Lung (tissue), 12 donors: Measurements from ENCODE around the gene BEND6. TPM values are rescaled to one million over a fixed set of nuclear protein-coding genes. Genes with fewer than 3 reads are reported as not detected.
"Not testable (repeated sequence)": the region's sequence is repeated elsewhere in the genome, so short reads cannot be mapped to it uniquely, and the experiment has no call there.

ENCODE experiments used
- ATAC-seq: fragments of 200-7000 bp; cut with Tn5 transposase; one replicate; pipeline ENCODE4 v1.9.1; 2020; ENCODE audit warnings: moderate number of reproducible peaks; ENCODE audit not compliant: insufficient read depth, low FRiP score
- DNase-seq, 3 donors: peaks; one replicate each; pipeline ENCODE4 v3.0.0-alpha.2; 2013 to 2017
- H3K27ac ChIP-seq, 2 donors: one replicate each; pipeline ENCODE4 v1.5.1; 2013; ENCODE audit warnings: mild to moderate bottlenecking in 2 of 2, moderate library complexity in 2 of 2, control low read depth in 1 of 2, inconsistent platforms in 1 of 2, low read depth in 1 of 2, low read length in 1 of 2
- H3K27me3 ChIP-seq, 3 donors: one replicate each; pipeline ENCODE4 v1.5.1; 2013; ENCODE audit warnings: low read length in 2 of 3; ENCODE audit not compliant: control insufficient read depth in 3 of 3, insufficient read depth in 3 of 3
- H3K36me3 ChIP-seq, 4 donors: one replicate each; pipeline ENCODE4 v1.5.1; 2013; ENCODE audit warnings: low read length in 4 of 4, mild to moderate bottlenecking in 1 of 4, moderate library complexity in 1 of 4; ENCODE audit not compliant: control insufficient read depth in 4 of 4, insufficient read depth in 4 of 4
- H3K4me1 ChIP-seq, 5 donors: one replicate each; pipeline ENCODE4 v1.5.1; 2013; ENCODE audit warnings: low read length in 5 of 5, mild to moderate bottlenecking in 2 of 5, moderate library complexity in 1 of 5; ENCODE audit not compliant: control insufficient read depth in 5 of 5, insufficient read depth in 5 of 5
- H3K4me3 ChIP-seq: one replicate; pipeline ENCODE4 v1.5.1; 2013; ENCODE audit warnings: mild to moderate bottlenecking, control low read depth, moderate library complexity
- H3K9ac ChIP-seq, 2 donors: one replicate each; pipeline ENCODE4 v1.5.1; 2013; ENCODE audit warnings: low read length in 2 of 2, control low read depth in 1 of 2; ENCODE audit not compliant: insufficient read depth in 1 of 2
- H3K9me3 ChIP-seq, 4 donors: one replicate each; pipeline ENCODE4 v1.5.1; 2013; ENCODE audit warnings: low read length in 3 of 4, mild to moderate bottlenecking in 1 of 4, moderate library complexity in 1 of 4; ENCODE audit not compliant: control insufficient read depth in 4 of 4, insufficient read depth in 3 of 4
- WGBS, 2 donors: extraction: QIAGEN DNeasy Blood & Tissue Kit; methylation state at CpG; one replicate each; pipeline ENCODE4 v1.1.7; 2013; 5-methylcytosine and 5-hydroxymethylcytosine counted together
- polyA plus RNA-seq, 2 donors: library from polyadenylated mRNA; stranded (reverse); fragments of 200-250 nt; gene quantifications; one replicate each; pipeline ENCODE4 v1.2.1, GENCODE V29; 2013
- total RNA-seq, 2 donors: library from RNA; depleted of rRNA in 1 of 2; stranded (reverse); fragments of >200 nt in 1 of 2; gene quantifications; one replicate each; pipeline ENCODE4 v1.2.1, GENCODE V29; 2014 to 2021
- TF ChIP-seq, protein P1 (sequence below): IDR thresholded peaks from 2 replicates; pipeline ENCODE4 v1.5.1; 2012; ENCODE audit warnings: mild to moderate bottlenecking; ENCODE audit errors: control extremely low read depth, extremely low read depth
- donor health status: control.
- donor health status: control.
- donor health status: Bipolar disorder and iron deficiency.
- donor health status: healthy.
- donor health status: DM: yes; HTN: yes; CAD: no.

Gene BEND6
- total and polyA plus RNA-seq, 4 donors, result 0.23 to 0.95 (median 0.51) TPM

DNA sequence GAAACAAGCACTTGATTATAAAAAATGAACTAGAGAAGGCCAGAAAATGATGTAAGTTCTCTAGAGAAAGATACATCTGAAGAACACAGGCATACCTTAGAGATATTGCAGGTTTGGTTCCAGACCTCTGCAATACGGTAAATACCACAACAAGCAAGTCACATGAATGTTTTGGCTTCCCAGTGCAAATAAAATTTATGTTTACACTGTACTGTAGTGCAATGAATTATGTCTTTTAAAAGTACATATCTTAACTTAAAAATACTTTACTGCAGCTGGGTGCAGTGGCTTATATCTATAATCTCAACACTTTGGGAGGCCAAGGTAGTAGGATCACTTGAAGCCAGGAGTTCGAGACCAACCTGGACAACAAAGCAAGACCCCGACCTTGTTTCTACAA lies 80.6 kb downstream of the BEND6 start:
- Histone ChIP-seq H3K36me3 (no peaks in the 10 kb centered on the region), H3K27me3 (no peaks in the 10 kb centered on the region), H3K4me1 (no peaks in the 10 kb centered on the region), H3K9ac (no peak overlapping the region), H3K9me3 (no peaks in the 10 kb centered on the region), H3K4me3 (no peak overlapping the region), H3K27ac (no peak overlapping the region)
- WGBS, 2 donors, result 26 to 29% methylated on average over 3 of the region's 3 CpGs
- no peak for ATAC-seq
- DNase-seq, result no peak
- TF ChIP-seq, protein P1, sequence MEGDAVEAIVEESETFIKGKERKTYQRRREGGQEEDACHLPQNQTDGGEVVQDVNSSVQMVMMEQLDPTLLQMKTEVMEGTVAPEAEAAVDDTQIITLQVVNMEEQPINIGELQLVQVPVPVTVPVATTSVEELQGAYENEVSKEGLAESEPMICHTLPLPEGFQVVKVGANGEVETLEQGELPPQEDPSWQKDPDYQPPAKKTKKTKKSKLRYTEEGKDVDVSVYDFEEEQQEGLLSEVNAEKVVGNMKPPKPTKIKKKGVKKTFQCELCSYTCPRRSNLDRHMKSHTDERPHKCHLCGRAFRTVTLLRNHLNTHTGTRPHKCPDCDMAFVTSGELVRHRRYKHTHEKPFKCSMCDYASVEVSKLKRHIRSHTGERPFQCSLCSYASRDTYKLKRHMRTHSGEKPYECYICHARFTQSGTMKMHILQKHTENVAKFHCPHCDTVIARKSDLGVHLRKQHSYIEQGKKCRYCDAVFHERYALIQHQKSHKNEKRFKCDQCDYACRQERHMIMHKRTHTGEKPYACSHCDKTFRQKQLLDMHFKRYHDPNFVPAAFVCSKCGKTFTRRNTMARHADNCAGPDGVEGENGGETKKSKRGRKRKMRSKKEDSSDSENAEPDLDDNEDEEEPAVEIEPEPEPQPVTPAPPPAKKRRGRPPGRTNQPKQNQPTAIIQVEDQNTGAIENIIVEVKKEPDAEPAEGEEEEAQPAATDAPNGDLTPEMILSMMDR, result no peak

DNA sequence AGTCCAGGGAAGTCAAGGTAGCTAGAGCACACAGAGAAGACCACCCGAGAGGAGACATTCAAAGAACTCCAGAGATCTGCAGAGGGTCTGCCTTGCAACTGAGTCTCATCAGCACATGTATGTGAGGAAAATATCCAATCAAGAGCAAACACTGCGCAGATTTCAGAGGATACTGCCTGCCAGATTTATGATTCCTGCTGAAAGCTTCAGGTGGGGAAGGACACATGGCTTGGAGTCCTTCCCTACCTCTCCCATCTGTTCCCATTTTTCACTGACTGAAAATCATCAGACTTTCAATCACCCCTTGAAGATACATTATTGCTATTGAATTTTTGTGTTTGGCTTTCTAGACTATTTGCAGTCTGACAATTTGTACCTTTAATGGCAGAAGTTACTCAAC lies 84.0 kb downstream of the BEND6 start:
- 91% methylated on average over 2 of the region's 2 CpGs for WGBS, 2 donors
- no peak for DNase-seq
- no peak overlapping the region for H3K27ac ChIP-seq

DNA sequence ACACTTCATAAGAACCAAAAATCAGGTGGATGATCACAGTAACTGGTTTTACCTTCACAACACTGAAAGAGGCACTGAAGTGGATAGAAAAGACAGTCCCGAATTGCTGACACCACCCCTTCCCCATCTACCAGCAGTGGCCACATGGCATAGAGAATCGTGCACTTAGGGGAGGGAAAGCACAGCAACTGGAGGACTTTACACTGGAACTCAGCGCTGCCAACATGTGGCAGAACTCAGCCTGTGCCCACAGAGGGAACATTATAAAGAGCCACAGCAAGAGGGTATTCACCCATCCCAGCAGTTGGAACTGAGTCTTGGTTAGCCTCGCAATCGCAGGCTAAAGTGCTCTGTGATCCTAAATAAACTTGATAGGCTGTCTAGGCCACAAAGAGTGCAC lies 85.1 kb downstream of the BEND6 start:
- no peak for DNase-seq
- Histone ChIP-seq H3K36me3 (no peaks in the 10 kb centered on the region), H3K9ac (no peak overlapping the region), H3K27ac (no peak overlapping the region), H3K27me3 (no peaks in the 10 kb centered on the region), H3K9me3 (no peaks in the 10 kb centered on the region), H3K4me3 (no peak overlapping the region), H3K4me1 (no peaks in the 10 kb centered on the region)
- 78 to 81% methylated on average over 5 of the region's 5 CpGs for WGBS, 2 donors
- TF ChIP-seq, protein P1, result no peak
- no peak for ATAC-seq

More for the DNA sequence above, 84.0 kb downstream of the BEND6 start:
- TF ChIP-seq, protein P1, result no peak
- Histone ChIP-seq H3K27me3 (no peaks in the 10 kb centered on the region), H3K9me3 (no peaks in the 10 kb centered on the region), H3K4me3 (no peak overlapping the region), H3K9ac (no peak overlapping the region), H3K4me1 (no peaks in the 10 kb centered on the region), H3K36me3 (no peaks in the 10 kb centered on the region)
- no peak for ATAC-seq

DNA sequence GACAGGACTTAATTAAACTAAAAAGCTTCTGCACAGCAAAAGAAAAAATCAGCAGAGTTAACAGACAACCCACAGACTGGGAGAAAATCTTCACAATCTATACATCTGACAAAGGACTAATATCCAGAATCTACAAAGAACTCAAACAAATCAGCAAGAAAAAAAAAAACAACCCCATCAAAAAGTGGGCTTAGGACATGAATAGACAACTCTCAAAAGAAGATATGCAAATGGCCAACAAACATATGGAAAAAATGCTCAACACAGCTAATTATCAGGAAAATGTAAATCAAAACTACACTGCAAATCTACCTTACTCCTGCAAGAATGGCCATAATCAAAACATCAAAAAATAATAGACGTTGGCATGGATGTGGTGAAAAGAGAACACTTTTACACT lies 89.2 kb downstream of the BEND6 start:
- DNase-seq, ATAC-seq, H3K27me3 ChIP-seq, H3K27ac ChIP-seq, H3K9me3 ChIP-seq, H3K4me1 ChIP-seq, H3K9ac ChIP-seq, H3K36me3 ChIP-seq, H3K4me3 ChIP-seq: not testable (repeated sequence)
- WGBS, 2 donors, result 87 to 93% methylated on average over 1 of the region's 1 CpG
